GM11168 (cell line): ENCODE data around the gene RBFOX2.
"Not testable (repeated sequence)": the region's sequence is repeated elsewhere in the genome, so short reads cannot be mapped to it uniquely, and the experiment has no call there.

Source experiments
- in situ Hi-C: fragments of 300-500 bp; cut with MboI; formaldehyde crosslinking; loops from one replicate; pipeline ENCODE4 v1.12.0; 2022; ENCODE audit warnings: low sequenced_read_pairs; ENCODE audit not compliant: unreplicated experiment

Gene RBFOX2

GRCh38 chr22:36010090-36010489, 18.5 kb downstream of the RBFOX2 start:
- in situ Hi-C loops: no loop called here

DNA sequence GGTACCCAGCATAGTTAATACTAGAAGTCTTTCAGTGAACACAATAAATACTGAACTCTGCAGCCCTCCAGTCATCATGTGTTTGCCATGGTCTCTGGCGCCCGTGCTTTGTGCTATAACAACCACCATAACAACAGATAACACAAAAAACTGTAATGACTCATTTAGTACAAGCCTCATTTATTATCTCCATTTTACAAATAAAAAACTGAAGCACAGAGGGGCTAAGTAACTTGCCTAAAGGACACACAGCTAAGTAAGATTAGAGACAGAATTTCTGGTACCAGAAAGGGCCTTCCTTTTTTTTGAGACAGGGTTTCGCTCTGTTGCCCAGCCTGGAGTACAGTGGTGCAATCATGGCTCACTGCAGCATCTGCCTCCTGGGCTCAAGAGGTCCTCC, 19.5 kb downstream of the RBFOX2 start:
- in situ Hi-C loops: no loop called here

DNA sequence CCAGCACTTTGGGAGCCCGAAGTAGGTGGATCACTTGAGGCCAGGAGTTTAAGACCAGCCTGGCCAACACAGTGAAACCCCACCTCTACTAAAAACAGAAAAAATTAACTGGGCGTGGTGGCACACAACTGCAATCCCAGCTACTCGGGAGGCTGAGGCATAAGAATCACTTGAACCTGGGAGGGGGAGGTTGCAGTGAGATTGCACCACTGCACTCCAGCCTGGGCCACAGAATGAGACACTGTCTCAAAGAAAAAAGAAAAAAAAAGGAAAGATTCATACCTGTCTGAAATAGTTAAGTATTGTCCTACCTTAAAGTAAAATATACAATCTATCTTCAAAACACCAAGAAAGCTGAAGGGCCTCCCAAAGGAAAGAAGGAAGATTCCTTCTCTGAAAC, 20.1 kb downstream of the RBFOX2 start:
- in situ Hi-C loops: no loop called here

GRCh38 chr22:36008131-36008530, 20.5 kb downstream of the RBFOX2 start:
- in situ Hi-C loops: no loop called here

GRCh38 chr22:36003972-36004674, 24.5 kb downstream of the RBFOX2 start:
- in situ Hi-C loops: no loop called here

- in situ Hi-C loops: no loop called here
Observed at GRCh38 chr22:36002718-36003260, 25.8 kb downstream of the RBFOX2 start.

DNA sequence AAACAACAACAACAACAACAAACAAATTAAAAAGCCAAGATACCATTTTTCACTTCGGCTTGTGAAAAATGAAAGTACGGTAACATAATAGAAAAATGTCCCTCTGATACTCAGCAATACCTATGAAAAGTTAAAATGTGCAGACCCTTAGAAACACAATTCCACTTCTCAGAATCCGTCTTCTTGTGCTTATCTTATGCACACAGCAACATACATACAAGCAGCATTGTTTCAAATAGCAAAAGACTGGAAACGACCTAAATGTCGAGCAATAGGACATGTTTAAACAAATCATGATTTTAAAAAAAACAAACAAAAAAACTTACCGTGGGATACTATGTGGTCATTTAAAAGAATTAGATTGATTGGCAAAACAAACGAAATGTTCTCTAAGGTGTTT, 26.5 kb downstream of the RBFOX2 start:
- in situ Hi-C loops: no loop called here

DNA sequence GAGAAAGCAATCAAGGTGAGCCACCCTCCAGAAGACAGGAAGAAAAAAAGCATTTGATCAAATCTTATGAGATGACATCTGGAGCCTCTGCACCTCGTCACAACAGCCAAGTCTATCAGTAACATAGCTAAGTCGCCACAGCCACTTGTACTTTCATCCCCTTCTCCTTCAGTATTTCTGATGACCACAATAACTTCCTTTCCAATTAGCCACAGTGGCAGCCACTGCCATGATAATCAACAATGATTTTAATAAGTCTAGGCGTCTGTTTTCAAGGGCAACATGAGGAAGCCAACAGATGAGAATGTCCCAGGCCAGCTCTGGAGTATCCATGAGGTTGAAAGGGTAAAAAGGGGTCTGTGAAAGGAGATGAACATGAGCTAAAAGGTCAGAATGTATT, 29.9 kb downstream of the RBFOX2 start:
- in situ Hi-C loops: no loop called here

DNA sequence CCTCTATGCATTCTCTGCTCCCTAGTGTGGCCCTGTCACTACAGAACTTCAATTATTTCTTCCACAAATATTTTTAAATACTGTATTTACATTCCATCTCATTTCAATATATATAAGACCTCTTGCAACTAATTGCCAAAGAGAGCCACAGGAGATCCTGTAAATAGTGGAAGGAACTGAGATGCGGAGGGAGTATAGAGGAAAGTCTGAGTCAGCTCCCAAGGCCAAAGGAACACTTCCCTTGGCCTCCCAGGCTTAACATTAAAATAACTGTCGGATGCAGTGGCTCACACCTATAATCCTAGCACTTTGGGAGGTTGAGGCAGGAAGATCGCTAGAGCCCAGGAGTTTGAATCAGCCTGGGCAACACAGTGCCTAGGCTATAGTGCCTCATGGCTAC, 31.2 kb downstream of the RBFOX2 start:
- in situ Hi-C loops: no loop called here

- in situ Hi-C loops: no loop called here
Observed at GRCh38 chr22:35996596-35996995, 32.0 kb downstream of the RBFOX2 start.

DNA sequence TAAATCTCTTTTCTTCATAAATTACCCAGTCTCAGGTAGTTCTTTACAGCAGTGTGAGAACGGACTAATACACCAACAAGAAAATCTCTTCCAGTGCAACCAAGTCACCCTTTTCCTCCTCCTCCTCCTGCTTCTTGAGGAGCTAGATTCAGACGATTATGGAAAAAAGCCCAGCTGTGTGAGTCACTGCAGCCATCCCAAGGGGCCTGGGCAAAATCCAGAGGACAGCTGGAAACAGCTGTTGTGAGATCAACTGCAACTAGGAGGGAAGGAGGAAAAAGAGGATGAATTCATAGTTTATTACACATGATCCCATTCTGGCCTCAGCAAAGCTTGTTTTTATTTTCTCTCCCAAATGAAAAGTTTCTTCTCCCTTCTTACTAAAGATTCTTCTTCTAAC, 32.9 kb downstream of the RBFOX2 start:
- in situ Hi-C loops: no loop called here

GRCh38 chr22:35995348-35995747, 33.3 kb downstream of the RBFOX2 start:
- in situ Hi-C loops: no loop called here

DNA sequence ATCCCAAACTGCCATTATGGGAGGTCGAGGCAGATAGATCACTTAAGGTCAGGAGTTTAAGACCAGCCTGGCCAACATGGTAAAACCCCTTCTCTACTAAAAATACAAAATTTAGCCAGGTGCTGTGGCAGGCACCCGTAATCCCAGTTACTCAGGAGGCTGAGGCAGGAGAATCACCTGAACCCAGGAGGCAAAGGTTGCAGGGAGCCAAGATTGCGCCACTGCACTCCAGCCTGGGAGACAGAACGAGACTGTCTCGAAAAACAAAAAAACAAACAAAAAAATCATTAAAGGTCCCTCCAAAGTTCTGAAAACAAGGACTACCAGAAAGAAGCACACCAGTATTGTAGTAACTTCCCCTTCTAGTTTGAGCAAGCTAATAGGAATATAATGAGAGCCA, 34.9 kb downstream of the RBFOX2 start:
- in situ Hi-C loops: not testable (repeated sequence)

- in situ Hi-C loops: no loop called here
Observed at GRCh38 chr22:35993048-35993714, 35.4 kb downstream of the RBFOX2 start.

GRCh38 chr22:35991168-35991567, 37.5 kb downstream of the RBFOX2 start:
- in situ Hi-C loops: no loop called here

DNA sequence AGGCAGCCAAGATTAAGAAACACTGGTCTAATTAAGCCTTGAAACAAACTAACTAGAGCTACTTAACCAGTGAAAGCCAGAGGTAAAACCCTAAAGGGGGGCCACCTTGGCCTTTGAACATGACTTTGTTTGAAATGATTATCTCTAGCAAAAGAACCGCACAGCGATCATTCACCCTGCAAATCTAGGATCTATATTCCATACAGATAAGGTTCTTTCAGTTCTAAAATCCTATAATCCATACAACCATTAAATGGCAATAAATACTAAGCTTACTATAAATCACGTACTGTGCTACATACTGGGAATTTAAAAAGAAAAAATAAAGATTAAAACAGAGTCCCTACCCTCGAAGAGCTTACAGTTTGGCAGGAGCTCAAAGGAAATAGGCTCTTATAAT, 40.6 kb downstream of the RBFOX2 start:
- in situ Hi-C loops: no loop called here

GRCh38 chr22:35987487-35987886, 41.1 kb downstream of the RBFOX2 start:
- in situ Hi-C loops: no loop called here

DNA sequence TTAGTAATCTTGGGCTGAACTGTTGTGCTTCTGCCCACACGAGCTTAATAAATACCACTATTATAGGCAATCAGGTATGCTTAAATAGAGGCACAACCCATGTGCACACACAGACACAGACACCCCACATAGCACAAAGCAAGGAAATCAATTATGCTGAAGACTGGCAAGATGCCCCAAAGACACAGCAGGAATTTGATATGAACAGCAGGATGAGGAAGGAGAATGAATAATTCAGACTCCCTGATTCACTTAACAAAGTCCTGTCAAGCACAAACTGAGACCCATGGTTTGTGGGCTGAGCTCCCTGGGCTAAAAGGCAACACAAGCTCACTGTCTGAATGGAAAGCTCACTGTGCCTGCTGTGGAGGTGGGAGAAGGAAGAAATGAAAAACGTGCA, 42.5 kb downstream of the RBFOX2 start:
- in situ Hi-C loops: no loop called here

DNA sequence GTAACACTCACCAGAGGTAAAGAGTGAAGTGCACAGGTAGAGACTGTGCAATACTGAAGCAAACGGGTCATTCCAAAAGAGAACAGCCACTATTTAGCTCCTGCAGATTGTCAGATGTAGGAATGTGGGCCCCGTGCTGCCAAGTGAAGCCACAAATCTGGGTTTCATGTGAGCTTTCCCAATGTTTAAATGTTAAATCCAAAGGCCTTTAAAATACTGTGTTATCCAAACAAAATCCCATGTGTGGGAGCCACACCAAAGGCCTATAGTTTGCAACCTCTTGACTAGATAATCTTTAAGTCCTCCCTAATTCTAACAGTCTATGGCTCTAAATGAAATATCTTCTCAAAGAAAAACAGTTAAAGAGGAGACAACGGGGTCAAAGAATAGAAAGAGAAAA, 43.3 kb downstream of the RBFOX2 start:
- in situ Hi-C loops: no loop called here

GRCh38 chr22:35984183-35985175, 44.1 kb downstream of the RBFOX2 start:
- in situ Hi-C loops: no loop called here

DNA sequence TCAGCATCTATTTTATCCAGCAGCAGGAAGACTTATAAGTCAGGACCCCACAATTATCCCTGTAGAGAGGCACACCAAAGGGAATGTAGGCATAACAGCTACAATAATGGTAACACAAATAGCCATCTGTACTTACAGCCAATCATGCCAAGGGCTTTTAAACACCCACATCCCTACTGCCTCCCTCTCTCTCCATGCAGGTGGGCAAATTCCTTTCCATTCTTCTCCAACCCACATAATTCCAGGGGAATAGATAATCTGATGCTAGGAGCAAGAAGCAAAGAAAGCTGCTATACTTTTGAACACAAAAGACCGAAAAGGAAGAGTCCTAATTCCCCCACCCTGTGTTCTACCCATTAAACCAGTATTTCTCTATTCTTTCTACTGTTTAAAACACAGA, 46.7 kb downstream of the RBFOX2 start:
- in situ Hi-C loops: no loop called here
